NCI-H2029 (cell line): ENCODE data around the gene TWIST2.
A peak's percentile ranks its signal among the peaks of the same experiment; 100 is the strongest.

ENCODE experiments used
- DNase-seq: peaks from one replicate; lab custom pipeline; 2025; lab: John Stamatoyannopoulos, UW

Gene TWIST2

GRCh38 chr2:238941262-238941792 is 93.4 kb downstream of the TWIST2 start:
- DNase-seq: no peak

DNA sequence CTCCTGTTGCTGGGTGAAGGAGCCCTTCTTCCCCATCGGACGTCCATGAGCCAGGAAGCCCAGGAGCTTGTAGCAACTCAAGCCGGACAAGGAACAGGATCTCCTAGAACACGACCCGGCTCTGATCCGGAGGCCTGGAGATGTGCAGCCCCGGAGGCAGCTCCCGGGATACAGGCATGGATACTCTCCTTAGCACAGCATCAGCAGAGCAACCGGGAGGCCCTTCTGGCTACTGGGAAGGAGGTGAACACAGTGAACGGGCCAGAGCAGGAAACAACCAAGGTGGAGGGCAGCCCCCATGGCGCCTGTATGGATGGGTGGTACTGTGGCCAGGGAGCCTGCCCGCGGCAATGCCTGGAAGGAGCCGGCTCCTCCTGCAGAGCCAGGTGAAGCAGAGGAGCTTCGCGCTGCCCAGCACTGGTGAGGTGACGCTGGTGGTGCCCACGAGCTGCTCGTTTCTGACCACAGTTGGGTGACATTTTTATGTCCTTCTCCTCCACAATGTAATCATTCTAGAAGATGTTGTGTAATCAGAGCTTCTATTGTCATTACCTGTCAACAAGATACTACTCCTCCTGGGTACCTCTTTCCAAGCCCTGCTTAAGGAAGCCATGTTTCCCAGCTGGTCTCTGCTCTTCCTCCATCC is 94.3 kb downstream of the TWIST2 start:
- no peak for DNase-seq

GRCh38 chr2:238942726-238943300 is 94.9 kb downstream of the TWIST2 start:
- no peak for DNase-seq

- DNase-seq: no peak
These were observed 95.6 kb downstream of the TWIST2 start for GRCh38 chr2:238943338-238944067.

DNA sequence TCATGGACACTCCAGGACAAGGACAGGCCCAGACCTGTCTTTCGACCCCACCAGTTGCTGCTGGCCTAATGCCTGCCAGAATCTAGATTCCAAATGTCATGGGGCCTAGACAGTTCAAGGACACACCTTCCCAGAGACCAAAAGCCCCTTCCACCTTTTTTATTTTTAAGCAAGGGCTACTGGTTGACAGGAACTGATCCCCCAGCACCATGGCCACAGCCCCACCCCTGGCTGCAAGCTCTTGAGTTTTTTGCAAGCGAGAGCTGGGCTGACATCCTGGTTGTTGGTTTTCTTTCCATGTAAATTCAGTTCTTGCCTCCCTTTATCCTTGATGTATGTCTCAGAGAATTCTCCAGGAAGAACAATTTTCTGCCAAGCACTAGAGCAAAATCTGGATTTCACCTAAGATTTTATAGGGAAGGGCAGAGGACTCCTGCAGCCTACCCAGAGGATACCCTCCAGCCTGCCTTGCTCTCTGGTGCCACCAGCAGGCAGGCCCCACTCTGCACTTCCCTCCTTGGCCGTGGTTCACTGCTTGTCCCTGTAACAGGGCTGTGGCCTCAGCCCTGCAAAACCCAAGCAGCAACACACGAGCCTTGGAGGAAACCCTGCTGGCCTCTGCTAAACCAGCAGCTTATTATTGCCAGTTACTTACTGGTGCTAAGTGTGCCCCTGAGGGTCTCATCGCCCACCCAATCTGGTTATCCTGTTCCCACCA is 97.7 kb downstream of the TWIST2 start:
- DNase-seq: no peak

- DNase-seq: no peak
These were observed 98.7 kb downstream of the TWIST2 start for GRCh38 chr2:238946318-238947242.

DNA sequence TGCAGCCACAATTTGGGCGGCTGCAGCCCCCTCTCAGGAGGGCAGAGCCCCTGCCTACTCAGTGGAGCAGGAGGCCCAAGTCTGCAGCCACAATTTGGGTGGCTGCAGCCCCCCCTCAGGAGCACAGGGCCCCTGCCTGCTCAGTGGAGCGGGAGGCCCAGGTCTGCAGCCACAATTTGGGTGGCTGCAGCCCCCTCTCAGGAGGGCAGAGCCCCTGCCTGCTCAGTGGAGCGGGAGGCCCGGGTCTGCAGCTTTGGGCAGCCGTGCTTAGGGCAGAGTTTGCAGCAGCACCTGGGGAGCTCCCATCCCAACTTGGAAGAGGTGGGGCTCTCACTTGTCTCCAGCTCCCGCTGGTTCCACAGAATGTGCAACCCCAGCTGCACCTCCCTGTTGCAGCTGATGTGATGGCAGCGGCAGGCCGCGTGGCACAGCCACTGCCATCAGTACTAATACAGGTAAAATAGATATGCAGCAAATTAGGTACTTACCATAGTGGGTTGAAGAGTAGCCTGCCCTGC is 99.4 kb downstream of the TWIST2 start:
- DNase-seq: no peak

- no peak for DNase-seq
These were observed 100.2 kb downstream of the TWIST2 start for GRCh38 chr2:238947920-238948710.

GRCh38 chr2:238948765-238949641 is 101.1 kb downstream of the TWIST2 start:
- DNase-seq: no peak

DNA sequence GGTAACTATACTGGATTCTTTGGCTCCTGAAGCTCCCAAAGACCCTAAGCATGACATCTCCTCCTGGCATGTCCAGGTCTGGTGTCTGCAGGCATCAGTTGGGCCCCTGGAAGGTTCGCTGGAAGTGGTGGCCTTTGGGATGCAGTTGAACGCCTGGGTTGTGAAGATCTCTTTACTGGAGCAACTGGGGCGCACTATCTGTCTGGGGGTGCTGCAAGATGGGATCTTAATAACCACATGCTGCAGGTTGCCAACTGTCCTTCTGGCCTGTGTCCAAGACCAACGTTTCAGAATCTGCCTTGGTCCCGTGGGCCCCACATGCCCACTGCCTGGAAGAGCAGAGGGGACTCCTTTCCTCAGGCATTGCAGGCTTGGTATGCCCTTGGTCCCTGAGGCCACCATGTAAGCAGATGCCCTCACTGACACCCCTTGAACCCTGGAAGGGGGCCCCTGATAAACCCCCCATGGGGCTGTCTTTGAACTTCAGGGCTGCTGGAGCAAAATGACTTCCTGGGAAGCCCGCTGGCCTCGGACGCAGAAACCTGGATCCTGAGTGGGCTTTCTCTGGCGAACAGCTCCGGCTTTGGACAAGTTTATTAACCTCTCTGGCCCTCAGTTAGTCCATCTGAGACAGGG is 101.9 kb downstream of the TWIST2 start:
- DNase-seq: no peak

- no peak for DNase-seq
These were observed 102.7 kb downstream of the TWIST2 start for GRCh38 chr2:238950551-238950950.

DNA sequence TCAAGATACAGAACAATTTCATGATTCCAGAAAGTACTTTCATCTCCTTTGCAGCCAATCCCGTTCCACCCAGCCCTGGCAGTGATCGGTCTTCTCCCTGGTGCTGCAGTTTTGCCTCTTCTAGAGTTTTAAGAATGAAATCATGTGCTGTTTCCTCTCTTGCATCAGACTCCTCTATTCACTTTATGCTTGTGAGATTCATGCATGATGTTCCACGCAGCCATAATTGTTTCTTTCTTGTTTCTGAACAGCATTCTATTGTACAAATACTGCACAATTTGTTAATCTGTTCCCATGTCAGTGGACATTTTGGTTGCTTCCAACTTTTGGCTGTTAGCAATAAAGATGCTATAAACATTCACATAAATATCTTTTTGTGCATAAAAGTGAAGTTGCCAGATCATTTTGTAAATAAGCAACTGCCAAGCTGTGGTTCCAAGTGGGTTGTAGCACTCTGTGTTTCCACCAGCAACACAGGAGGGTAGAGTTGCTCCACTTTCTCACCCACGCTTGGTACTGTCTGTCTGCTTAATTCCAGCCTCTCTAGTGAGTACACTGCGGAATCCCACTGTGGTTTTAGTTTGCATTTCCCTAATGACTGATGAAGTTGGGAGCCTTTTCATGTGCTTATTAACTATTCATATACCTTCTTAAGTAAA is 104.5 kb downstream of the TWIST2 start:
- DNase-seq: no peak

GRCh38 chr2:238954841-238955591 is 107.1 kb downstream of the TWIST2 start:
- no peak for DNase-seq

GRCh38 chr2:238955648-238956531 is 108.0 kb downstream of the TWIST2 start:
- DNase-seq: no peak

DNA sequence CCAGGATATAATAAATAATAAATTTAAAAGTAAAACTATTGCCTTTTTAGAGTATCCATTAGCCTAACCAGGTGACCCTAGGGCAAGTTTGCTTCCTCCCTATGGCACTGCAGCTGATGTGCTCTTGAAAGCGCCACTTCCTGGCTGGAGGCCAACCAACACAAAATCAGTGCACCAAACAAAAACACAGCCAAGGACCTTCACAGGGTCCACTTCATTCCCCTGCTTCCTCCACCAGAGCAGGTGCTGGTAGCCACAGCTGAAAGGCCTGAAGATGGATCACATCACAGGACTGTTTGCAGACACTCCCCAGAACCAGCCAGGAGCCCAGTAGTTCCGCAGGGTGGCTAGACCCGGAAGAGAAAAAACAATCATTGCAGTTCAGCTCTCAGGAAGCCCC is 108.8 kb downstream of the TWIST2 start:
- DNase-seq: peak; percentile 11
